SIG-M5 (cell line): ENCODE data around the gene MAST1.
"Not testable (repeated sequence)": the region's sequence is repeated elsewhere in the genome, so short reads cannot be mapped to it uniquely, and the experiment has no call there.

ENCODE experiments used
- DNase-seq: peaks from one replicate; lab custom pipeline; 2025; lab: John Stamatoyannopoulos, UW

The MAST1 gene

GRCh38 chr19:12838182-12838885, at the start of gene MAST1:
TSS of gene MAST1 (plus strand) at chr19:12838515. CDS start at chr19:12838573, 58 bp downstream.
- no peak for DNase-seq

DNA sequence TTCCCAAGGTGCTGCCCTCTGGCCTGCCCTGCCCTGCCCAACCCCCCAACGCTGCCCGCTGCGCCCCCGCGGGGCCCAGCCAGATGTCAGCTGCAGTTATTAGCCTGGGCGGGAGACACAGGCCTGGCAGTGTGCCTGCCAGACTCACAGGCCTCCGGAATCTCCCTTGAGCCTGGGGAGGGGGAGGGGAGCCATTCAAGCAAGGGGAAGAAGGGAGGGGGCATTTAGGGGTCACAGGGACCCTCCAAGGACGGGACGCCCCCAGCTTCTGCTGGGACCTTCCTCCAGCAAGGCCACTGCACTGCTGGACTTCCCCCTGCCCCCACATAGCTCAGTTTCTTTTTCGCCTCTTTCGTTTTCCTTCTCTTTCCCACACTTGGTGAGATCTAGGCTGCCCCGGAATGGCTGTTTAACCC, 49.6 kb upstream of the MAST1 start:
- DNase-seq = no peak

DNA sequence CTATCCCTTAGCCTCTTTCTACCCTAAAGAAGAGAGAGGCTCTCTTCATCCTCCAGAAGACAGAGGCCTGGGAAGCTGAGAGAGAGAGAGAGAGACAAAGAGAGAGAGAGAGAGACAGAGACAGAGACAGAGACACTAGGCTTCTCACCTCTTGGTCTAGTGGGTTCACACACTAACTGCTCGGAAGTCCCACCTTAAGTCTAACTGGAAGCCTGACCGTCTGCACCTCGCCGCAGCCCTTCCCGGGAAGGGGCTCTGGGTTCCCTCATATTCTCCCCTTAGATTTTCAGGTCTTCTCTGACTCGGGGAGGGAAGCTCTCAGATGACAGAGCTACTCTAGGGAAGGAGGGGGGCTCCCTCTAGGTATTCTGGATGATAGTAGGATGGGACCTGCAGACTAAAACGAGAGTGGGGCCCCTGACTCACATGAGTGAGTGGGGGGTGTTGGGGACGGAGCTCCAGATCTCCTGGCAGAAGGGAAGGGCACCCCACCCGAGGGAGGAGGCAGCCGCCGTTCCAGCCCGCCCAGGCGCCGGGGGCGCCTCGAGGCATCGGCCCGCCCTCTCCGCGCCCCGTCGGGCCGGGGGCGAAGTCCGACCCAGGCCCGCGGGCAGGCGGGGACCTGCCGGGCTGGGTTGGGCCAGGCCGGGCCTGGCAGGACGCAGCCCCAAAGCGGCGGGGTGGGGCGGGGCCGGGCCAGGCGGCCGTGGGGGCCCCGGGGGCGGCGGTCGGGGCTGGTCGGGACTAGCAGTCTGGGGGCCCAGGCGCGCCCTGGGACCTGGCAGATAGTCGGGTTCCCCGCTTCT, 49.0 kb upstream of the MAST1 start:
- DNase-seq = no peak

- DNase-seq = peak; percentile 86
These were observed 48.3 kb upstream of the MAST1 start for GRCh38 chr19:12789904-12790619.

DNA sequence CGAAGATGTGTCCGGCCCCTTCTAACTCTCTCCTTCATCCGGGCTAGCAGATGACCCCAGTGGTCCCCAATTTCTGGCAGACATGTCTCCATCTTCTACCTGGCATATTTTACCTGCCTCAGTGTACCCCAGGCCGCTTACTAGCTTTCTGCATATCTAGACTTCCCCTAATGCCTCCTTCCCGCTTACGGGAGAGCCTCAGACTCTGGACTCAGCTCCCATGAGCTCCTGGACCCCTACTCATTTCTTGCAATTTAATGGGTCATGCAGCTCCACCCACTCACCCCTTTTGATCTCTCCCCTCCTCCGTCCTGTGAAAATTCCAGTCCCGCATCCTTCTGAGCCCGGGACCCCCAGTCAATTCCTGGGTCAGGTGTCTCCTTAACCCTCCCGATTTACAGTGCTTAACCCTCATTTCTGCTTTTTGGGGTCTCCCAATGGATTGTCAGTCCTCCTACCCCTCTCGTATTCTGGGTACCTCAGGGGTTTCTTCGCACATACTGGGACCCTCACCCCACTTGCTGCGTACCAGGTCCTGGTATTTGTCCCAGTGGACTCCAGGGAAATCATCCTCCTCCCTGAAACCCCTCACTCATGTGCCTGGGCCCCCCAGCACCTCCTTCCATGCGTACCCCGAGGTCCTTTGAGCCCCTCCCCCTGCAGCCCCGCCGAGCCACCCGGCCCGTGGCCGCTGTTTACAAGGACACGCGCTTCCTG, 47.5 kb upstream of the MAST1 start:
- no peak for DNase-seq

DNA sequence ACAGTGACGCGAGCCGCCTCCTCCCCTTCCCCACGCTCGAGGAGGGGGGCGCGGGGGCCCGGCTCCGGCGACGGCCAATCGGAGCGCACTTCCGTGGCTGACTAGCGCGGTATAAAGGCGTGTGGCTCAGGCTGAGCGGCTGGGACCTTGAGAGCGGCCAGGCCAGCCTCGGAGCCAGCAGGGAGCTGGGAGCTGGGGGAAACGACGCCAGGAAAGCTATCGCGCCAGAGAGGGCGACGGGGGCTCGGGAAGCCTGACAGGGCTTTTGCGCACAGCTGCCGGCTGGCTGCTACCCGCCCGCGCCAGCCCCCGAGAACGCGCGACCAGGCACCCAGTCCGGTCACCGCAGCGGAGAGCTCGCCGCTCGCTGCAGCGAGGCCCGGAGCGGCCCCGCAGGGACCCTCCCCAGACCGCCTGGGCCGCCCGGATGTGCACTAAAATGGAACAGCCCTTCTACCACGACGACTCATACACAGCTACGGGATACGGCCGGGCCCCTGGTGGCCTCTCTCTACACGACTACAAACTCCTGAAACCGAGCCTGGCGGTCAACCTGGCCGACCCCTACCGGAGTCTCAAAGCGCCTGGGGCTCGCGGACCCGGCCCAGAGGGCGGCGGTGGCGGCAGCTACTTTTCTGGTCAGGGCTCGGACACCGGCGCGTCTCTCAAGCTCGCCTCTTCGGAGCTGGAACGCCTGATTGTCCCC, 46.8 kb upstream of the MAST1 start, which contains the start of gene JUNB:
Gene JUNB (plus strand): TSS at position 142 of the 706 bp plus-strand sequence. CDS start 286 bp downstream, at position 428.
- DNase-seq = peak; percentile 54

- DNase-seq = no peak
These were observed 46.1 kb upstream of the MAST1 start for GRCh38 chr19:12792051-12792852.

GRCh38 chr19:12792853-12793289, 45.4 kb upstream of the MAST1 start:
- no peak for DNase-seq

DNA sequence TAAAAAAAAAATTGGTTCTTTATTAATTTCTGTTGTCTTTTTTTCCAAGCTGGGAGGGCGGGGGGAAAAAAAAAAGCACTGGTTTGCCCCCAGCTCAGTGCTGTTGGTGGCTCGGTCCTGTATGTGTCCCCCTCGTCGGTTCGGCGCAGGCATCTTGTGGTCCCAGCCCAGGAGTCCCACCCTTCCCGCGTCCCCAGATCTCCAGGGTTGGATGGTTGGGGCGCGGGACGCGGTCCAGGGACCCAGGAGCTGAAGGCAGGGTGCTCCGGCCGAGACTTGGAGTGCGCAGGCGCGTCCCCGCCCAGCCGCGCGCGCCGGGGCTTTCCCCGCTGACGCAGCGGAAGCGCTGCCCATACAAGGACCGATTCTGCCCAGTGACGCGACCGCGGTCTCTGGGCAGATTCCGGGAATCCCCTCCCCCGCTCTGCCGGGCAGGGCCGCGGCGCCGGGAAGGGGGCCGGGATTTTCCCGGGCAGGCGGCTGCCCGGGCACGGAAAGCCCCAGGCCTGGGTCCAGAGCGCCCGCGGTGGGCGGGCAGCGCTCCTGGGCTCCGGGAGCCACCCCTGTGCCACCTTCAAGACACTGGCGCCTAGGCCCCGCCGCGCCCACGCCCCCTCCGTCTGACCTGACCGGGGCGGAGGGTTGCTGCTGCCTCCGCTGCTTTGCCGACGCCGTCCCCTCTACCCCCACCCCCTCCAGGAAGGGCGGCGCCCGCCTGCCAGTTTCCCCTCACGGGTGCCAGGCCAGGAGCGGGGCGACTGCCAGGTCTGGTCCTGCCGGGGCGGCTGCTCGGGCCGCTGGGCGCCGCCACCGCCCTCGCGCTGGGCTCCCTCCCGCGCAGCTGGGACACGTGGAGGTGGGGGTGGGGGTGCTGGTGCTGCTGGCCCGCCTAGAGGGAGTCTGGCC, 44.8 kb upstream of the MAST1 start:
- DNase-seq = no peak

- DNase-seq = no peak
These were observed 43.9 kb upstream of the MAST1 start for GRCh38 chr19:12794196-12794941.

DNA sequence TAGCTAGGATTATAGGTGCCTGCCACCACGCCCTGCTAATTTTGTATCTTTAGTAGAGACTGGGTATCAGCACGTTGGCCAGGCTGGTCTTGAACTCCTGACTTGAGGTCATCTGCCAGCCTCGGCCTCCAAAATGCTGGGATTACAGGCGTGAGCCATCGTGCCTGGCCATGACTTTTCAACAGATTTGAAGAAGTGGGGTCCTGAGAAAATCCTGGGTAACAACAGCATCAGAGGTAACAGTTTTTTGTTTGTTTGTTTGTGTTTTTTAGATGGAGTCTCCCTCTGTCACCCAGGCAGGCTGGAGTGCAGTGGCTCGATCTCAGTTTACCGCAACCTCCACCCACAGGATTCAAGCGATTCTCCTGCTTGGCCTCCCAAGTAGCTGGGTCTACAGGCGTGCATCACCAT, 43.3 kb upstream of the MAST1 start:
- no peak for DNase-seq

GRCh38 chr19:12796146-12797071, 41.9 kb upstream of the MAST1 start:
- no peak for DNase-seq

- DNase-seq = no peak
These were observed 41.2 kb upstream of the MAST1 start for GRCh38 chr19:12797141-12797587.

DNA sequence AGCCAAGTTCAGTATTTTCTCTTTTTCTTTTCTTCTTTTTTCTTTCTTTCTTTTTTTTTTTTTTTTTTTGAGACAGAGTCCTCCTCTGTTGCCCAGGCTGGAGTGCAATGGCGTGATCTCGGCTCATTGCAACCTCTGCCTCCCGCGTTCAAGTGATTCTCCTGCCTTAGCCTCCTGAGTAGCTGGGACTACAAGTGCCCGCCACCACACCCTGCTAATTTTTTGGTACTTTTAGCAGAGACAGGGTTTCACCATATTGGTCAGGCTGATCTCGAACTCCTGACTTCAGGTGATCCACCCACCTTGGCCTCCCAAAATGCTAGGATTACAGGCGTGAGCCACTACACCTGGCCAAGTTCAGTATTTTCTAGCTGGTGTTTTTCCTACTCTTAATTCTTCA, 40.7 kb upstream of the MAST1 start:
- not testable (repeated sequence) for DNase-seq

- no peak for DNase-seq
These were observed 38.4 kb upstream of the MAST1 start for GRCh38 chr19:12799742-12800465.

- no peak for DNase-seq
These were observed 37.9 kb upstream of the MAST1 start for GRCh38 chr19:12800466-12800770.

DNA sequence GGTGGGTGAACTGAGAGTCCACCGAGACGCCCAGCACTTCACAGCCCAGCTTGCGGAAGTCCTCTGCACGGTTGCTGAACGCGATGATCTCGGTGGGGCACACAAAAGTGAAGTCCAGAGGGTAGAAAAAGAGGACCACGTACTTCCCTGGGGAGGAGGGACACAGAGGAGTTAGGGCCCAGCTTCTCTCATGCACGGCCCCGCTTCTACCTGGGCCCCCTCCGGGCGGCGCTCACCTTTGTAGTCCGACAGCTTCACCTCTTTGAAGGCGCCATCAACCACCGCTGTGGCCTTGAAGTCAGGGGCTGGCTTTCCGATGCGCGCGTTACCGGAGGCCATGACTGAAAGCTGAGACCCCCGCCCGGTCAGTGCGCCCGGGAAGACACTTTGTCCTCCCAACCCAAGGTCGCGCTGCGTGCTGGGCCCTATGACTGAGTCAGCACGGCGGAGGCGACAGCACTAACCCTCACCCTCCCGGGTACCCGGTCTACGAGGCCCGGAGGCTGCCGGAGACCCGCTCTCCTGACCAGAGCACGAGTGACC, 37.3 kb upstream of the MAST1 start:
- DNase-seq = no peak
